GM19328 (cell line): ENCODE results near the gene CAMKMT.

Source experiments
- ATAC-seq: cut with Tn5 transposase; IDR thresholded peaks from one replicate; pipeline ENCODE4 v1.9.1; 2021; ENCODE audit warnings: mild to moderate bottlenecking, moderate library complexity; ENCODE audit not compliant: unreplicated experiment

Gene CAMKMT

GRCh38 chr2:44443517-44443916 is 81.8 kb downstream of the CAMKMT start:
- ATAC-seq = no peak

DNA sequence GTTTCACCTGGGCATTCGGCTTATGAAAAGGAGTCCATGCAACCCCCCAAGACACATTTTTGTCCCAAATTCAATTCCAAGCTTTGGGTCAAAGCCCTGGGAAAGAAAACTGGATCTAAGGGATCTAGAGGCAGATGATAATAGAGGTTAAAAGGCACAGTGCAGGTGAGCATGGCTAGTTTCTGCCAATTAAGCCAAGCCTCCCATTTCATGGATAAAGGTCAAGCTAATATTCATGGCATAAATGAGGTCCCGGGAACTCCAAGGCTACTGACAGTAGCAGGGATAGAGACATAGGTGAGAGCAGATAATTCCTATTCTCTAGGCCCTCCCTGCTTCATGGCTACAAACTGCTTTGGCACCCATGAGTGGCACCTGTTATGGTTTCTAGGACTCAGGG is 83.1 kb downstream of the CAMKMT start:
- no peak for ATAC-seq

DNA sequence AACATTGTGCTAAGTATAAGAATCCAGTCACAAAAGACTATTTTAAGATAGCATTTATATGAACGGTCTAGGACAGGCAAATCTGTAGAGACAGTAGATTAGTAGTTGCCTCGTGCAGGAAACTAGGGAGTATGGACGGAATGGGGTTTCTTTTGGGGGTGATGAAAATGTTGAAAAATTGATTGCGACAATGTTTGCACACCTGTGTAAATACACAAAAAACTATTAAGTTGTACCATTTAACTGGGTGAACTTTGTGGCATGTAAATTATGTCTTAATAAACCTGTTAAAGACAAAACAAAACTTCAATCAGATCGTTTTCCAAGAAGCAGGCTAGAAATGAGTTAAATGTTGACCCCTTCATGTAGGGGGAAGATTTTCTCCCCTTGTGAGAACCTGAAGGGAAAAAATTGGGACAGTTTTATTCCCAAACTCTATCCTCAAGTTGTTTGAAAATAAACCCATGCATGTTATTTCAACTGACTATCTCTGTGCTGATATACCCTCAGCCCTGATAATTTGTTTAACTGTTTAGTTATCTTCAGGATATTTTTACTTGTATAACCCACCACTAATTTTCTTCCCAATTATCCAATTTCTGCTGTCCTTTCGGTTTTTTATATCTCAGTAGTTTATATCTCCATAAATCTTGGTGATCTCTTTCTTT is 87.2 kb downstream of the CAMKMT start:
- no peak for ATAC-seq

GRCh38 chr2:44450082-44450481 is 88.3 kb downstream of the CAMKMT start:
- no peak for ATAC-seq

DNA sequence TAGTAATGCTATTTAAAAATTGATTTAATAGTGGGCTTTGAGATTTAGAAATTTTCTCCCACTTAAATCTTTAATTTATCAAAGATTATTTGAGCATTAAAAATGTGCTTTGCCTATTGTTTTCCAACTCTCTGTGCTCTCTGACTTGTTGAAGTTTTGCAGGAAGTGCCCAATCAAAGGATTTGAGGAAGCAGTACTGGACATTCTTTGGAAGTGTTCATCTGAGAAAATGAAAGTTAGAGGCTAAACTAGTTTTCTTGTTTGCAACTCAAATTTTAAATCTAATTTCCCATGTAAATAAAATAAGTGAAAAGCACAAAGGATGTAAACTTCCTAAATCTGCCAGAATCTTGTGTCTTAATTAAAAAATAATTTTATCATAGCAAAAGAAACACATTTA is 89.1 kb downstream of the CAMKMT start:
- ATAC-seq = no peak

- no peak for ATAC-seq
Observed at GRCh38 chr2:44452069-44452583, 90.4 kb downstream of the CAMKMT start.

DNA sequence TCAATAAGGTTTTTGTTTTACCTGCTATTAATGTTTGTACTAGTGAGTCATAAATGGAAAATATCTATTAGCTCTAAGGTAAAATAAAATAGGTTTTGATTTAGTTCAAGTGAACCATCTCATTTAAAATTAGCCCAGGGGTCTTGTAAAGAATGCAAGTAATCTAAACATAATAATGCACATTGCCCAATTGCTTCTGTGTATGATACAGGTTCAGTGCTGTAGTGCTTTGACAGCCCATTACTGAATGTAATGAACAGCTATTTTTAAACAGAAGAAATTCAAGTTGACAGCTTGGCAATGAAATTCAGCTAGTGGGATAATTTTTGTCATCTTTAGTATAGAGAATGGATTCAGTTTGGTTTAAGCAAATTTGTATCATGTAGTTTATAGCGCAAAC is 91.5 kb downstream of the CAMKMT start:
- no peak for ATAC-seq

- no peak for ATAC-seq
Observed at GRCh38 chr2:44455877-44456276, 94.1 kb downstream of the CAMKMT start.

DNA sequence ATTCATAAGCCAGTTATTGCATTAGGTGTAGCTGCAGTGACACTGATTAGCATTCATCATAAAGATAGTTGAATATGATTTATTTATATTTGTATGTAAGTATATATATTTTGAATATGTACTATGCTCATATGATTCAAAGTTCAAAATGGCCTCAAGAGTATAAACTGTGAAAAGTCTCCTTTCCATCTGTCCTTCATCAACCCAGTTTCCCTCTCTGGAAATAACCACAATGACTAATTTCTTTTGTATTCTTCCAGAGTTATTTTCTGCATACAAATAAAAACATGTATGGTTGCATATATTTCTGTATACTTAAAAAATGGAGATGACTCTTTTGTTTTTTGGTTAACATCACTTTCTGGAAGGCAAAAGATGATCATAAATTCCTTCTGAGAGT is 95.2 kb downstream of the CAMKMT start:
- ATAC-seq = no peak

- no peak for ATAC-seq
Observed at GRCh38 chr2:44459739-44460138, 98.0 kb downstream of the CAMKMT start.

DNA sequence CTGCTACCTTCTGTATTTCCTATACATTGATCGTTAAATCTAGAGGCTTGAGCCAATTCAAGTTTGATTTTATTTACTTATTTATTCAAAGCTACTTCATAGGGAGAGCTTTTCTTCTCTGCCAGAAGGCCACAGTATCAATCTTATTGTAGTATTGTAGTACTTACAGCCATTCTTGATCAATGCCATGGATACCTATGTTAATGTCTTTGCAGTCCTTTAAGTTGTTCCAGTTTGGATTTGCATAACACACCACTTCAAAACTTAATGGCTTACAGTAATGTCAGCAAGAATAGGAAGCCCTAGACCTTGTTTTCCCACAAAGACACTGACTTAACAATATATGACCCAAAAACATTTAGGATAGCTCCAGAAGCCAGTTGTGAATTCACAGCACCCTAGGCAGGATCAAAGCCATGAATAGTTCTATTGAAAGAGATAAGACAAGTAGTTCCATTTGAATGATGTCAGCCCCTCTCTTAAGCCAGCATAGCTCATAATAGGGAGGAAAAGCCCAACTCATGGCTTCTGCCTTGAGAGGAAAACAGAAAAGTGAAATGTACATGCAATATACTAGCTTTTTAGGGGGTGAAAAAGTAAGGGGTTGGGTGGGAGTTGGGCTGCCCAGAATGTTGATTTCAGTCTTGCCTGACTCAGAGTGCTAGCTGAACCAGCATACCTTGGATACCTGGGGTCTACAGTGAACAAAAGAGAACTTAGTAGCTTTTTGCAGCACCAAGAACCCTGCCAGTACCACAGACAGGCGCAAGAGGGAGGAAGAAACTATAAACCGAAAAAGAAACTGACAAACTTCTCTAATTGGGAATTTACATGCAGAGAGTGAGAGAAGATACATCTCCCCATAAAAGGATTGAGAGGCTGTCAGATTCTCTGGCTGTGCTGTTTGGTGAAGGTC is 101.4 kb downstream of the CAMKMT start:
- no peak for ATAC-seq

DNA sequence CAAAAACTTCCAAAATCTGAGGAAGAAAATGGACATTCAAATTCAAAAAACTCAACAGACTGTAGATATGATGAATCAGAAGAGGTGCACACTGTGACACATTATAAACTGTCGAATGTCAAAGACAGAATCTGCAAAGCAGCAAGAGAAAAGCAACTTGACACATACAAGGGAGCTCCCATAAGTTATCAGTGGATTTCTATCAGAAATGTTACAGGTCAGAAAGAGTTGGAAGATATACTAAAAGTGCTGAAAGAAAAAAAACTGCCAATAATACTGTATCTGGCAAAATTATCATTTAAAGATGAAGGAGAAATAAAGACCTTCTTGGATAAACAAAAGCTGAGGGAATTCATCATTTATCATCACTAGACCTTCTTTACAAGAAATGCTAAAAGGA is 102.7 kb downstream of the CAMKMT start:
- no peak for ATAC-seq

DNA sequence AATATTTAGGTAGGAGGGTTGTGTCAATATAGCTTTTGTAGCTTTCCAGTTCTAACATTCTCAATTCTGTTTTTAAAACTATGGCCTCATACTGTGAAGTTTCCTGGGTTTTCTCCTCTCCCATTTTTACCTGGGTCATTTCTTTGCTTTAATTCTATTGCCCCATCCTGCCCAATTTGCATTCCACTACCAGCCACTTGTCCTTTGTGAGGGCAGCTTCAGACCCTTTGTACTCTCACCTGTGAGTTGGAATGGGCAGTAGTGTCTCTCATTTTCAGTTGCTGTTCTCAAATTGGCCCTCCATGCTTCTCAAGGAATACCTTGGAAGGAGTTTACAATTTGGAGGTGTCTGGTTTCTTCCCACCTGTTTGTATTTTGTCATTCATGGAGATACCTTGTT is 108.4 kb downstream of the CAMKMT start:
- ATAC-seq = no peak

- ATAC-seq = no peak
Observed at GRCh38 chr2:44477657-44478414, 116.1 kb downstream of the CAMKMT start.

- ATAC-seq = no peak
Observed at GRCh38 chr2:44479127-44479887, 117.6 kb downstream of the CAMKMT start.

DNA sequence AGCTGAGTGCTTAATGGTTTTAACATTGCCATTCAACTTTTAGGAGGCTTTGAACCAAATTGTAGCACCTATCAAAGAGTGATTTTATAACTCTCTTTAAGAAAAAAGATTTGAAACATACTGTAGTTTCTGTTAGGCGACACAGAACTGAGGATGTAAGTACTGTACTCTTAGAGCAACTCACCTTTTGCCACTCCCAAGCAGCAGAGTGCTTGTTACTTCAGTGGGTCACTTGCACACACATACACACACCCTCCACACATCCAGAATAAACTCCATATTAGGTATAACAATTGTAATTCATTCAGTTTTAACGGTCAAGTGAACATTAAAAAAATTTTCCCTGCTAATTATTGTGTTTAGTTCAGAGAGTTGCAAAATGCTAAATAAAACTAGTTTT is 118.3 kb downstream of the CAMKMT start:
- no peak for ATAC-seq

DNA sequence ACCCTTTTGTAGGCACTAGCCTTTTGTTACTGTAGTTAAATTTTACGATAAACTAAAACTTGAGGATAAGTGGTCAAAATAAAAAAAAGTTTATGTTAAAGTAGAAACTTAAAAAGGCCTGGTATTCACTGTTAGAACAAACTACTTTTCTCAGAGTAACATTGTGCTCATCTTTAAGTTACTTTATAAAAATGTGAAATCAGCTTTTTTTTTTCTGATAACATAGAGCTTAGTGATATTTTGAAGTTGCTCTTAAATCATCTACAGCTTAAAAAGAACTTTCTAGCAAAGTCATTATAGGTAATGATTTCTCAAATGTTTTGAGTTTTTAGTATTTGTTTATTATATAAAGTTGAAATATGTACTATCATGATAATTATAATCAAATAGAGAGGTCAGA is 125.3 kb downstream of the CAMKMT start:
- ATAC-seq = no peak

- no peak for ATAC-seq
Observed at GRCh38 chr2:44490726-44491125, 129.0 kb downstream of the CAMKMT start.

DNA sequence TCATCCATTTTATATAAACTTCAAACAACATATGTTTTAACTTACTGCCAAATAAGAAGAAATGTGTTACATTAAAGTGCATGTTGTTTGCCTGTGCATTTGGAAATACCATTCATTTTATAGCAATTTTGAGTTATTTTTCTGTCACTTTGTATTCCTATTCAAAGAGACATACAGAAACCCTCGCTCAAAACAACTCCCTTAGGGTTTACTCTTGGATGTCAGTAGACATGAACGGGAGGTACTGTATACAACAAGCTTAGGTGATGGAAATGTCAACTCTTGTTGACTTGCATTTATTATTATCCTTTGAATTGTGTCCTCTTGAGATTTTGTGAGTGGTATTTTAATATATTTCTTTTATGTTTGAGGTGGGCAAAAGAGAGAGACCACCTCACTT is 132.3 kb downstream of the CAMKMT start:
- ATAC-seq = no peak

DNA sequence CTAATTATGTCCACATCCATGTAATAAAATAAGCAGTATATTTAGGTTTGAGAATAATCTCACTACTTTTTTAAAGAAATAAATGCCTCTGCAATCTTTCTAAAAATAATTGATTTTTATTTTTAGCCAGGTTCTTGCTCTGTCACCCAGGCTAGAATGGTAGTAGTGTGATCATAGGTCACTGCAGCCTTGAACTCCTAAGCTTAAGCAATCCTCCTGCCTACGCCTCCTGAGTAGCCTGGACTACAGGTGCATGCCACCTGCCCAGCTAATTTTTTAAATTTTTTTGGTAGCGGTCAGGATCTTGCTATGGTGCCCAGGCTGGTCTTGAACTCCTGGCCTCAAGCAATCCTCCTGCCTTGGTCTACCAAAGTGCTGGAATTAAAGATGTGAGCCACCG is 133.3 kb downstream of the CAMKMT start:
- no peak for ATAC-seq

GRCh38 chr2:44495544-44495943 is 133.8 kb downstream of the CAMKMT start:
- no peak for ATAC-seq
